HCT116 (cell line): ENCODE results near the gene CGNL1.

ENCODE experiments used
- EZH2 ChIP-seq: fragments of 200-600 bp; sonication (generic); IDR thresholded peaks from 2 replicates; pipeline ENCODE4 v1.6.1; 2017; ENCODE audit warnings: antibody characterized with exemption, mixed run types
- POLR2A ChIP-seq: IDR thresholded peaks from 2 replicates; pipeline ENCODE4 v1.7.0; 2011; ENCODE audit warnings: borderline replicate concordance; ENCODE audit not compliant: insufficient read depth, insufficient read length; ENCODE audit errors: extremely low read depth
- SP1 ChIP-seq: IDR thresholded peaks from 2 replicates; pipeline ENCODE4 v1.6.1; 2012; ENCODE audit warnings: low read depth
- TCF7L2 ChIP-seq: IDR thresholded peaks from 2 replicates; pipeline ENCODE4 v1.7.0; 2011; ENCODE audit warnings: borderline replicate concordance, inconsistent platforms; ENCODE audit not compliant: insufficient read depth, insufficient read length; ENCODE audit errors: extremely low read depth
- TF ChIP-seq, protein P1 (sequence below): IDR thresholded peaks from 2 replicates; pipeline ENCODE4 v1.6.1; 2012
- TF ChIP-seq, protein P2 (sequence below), 3 experiments: fragments of 200-600 bp in 1 of 3; sonication (generic) in 1 of 3; IDR thresholded peaks in 2 of 3; conservative IDR thresholded peaks in 1 of 3; 2 replicates each; pipeline ENCODE4 v1.5.1; 2012 to 2017; ENCODE audit warnings: low read depth in 2 of 3, low read length in 2 of 3, antibody characterized with exemption in 1 of 3, borderline replicate concordance in 1 of 3, control low read depth in 1 of 3, mild to moderate bottlenecking in 1 of 3, mixed read lengths in 1 of 3, mixed run types in 1 of 3, moderate library complexity in 1 of 3; ENCODE audit not compliant: insufficient read depth in 1 of 3

DNA sequence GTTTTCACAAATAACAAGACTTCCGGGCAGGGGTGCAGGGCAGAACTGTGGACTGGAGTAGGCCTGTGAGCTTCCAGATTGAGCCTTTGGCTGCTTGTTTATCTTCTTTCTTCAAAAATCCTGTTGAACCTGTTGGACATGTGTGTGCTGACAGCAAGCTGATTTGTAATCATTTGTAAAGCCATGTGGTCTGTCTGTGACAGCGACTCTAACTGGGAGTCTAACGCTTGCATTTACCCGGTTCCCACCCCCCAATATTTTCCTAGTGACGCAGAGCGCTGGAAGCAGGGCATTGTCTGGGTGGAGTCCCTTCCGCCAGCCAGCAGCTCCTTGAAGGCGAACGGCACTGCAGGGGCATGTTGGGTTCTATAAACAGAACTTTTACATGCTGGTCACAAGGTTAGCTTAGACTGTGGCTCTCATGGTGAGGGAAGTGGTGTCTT is 129.7 kb downstream of the CGNL1 start:
- TF ChIP-seq SP1 (peak; percentile 60; the same call in 1 of the 2 replicates), EZH2 (no peak), POLR2A (no peak), TCF7L2 (no peak)
- TF ChIP-seq, protein P1, sequence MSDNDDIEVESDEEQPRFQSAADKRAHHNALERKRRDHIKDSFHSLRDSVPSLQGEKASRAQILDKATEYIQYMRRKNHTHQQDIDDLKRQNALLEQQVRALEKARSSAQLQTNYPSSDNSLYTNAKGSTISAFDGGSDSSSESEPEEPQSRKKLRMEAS, result peak; percentile 83
- TF ChIP-seq, protein P2, sequence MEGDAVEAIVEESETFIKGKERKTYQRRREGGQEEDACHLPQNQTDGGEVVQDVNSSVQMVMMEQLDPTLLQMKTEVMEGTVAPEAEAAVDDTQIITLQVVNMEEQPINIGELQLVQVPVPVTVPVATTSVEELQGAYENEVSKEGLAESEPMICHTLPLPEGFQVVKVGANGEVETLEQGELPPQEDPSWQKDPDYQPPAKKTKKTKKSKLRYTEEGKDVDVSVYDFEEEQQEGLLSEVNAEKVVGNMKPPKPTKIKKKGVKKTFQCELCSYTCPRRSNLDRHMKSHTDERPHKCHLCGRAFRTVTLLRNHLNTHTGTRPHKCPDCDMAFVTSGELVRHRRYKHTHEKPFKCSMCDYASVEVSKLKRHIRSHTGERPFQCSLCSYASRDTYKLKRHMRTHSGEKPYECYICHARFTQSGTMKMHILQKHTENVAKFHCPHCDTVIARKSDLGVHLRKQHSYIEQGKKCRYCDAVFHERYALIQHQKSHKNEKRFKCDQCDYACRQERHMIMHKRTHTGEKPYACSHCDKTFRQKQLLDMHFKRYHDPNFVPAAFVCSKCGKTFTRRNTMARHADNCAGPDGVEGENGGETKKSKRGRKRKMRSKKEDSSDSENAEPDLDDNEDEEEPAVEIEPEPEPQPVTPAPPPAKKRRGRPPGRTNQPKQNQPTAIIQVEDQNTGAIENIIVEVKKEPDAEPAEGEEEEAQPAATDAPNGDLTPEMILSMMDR (IDR thresholded peaks at IDR 0.05 in 2 of 3, conservative IDR thresholded peaks at IDR 0.05 in 1 of 3; ENCODE audit: borderline replicate concordance in 1 of 3, insufficient read depth in 1 of 3, low read depth in 2 of 3, low read length in 2 of 3), result no peak
